NOMO-1 treated with dmso at 0.1 percent for 144 hours (cell line): ENCODE results near the gene PRMT7.

Experiments
- DNase-seq: peaks from one replicate; lab custom pipeline; 2025; ENCODE audit not compliant: unreplicated experiment; lab: John Stamatoyannopoulos, UW

Gene PRMT7

DNA sequence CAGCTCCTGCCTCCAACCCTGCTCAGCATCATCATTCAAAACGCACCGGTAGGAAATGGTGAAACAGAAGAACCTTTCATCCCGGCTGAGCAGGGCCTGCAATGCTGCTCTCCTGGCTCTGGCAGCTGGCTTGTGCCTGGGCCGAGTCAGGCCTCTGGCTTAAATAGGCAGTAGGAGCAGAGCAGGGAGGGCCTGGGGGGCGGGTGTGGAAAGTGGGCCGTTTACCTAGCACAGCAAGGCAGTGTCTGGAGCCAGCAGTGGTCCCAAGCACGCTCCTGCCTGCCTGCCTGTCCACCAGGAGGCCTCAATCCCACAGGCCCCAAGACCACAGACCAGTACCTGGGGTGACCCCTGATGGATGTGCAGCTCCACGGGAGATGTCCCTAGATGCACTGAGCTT, 78.2 kb downstream of the PRMT7 start:
- DNase-seq = no peak

GRCh38 chr16:68389750-68390371, 79.0 kb downstream of the PRMT7 start:
- DNase-seq = no peak

DNA sequence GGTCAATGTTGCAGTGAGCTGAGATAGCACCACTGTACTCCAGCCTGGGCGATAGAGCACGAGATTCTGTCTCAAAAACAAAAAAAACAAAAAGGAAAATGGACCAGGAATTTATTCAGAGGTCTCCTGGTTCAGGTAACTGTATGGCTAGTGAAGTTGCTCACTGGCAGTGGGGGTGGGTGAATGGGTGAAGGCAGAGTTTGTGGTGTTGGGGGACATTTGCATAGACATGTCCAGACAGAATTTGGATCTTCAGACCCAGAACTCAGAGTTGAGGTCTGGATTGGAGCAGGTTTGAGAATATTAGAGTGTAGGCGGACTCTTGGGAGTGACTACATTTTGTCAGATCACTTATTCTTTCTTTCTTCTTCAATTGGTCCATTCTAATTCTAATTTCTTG, 82.5 kb downstream of the PRMT7 start:
- DNase-seq = no peak

DNA sequence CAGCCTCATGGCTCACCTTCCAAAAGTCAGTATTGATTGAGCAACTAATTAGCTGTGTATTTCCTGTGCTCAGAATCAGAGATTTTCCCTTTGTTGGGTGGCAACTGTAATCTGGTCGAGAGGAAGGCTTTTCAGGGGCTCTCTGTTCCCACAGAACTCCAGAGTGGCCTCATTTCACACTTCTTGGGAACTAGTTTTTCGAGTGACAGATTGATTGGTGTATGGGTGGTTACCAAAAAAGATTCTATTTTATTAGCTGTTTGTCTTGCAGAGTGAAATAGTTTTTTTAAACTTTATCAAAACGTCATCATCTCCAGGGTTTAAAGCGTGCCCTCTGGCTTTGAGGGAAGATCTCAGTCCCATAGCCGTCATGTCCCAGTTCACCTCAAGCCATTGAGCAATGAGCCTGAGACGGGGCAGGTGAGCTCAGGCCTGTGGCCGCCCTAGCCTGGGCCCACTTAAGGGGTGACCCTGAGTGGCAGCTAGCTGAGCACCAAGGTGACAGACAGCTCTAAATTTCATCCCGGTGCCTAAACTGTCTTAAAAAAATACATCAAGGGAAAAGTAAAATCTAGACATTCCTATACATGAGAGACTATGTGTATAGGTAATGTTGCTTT, 84.5 kb downstream of the PRMT7 start:
- no peak for DNase-seq

DNA sequence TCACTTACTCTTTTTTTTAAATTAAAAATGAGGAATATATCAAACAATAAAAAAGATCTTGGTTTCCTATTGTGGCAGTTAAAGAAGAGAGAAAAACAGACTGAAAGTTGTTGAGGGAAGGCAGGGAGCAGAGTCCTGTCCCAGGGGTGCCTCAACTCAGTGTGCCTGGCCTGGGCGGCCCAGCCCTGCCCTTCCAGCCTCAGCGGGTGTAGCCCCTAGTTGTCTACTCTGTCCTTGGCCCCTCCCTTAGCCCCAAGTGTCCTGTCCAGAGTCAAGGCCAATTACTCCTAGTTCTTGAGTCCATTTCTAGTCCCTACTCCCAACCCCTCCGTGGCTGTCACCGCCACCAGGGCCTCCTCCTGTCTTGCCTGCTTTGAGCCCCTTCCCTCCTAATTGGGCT, 85.0 kb downstream of the PRMT7 start:
- no peak for DNase-seq

DNA sequence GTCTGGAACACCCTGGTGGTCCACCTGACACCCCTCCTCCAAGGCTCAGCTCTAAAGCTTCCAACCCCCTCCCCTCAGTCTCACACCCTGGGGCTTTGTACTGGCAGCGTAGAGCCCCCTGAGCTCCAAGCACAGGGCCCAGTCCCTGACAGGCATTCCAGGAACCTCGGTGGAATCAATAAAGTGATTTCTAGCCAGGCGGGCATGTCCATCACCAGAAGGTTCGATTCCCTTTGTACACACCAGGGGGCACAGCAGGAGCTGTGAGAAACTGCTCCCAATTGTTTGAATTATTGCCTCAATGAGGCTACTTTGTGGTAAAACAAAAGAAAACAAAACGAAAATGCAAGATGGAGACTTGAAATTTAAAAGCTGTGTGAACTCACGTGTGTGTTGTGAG, 85.7 kb downstream of the PRMT7 start:
- no peak for DNase-seq

- DNase-seq = no peak
Observed at GRCh38 chr16:68397710-68398201, 86.9 kb downstream of the PRMT7 start.

- DNase-seq = no peak
Observed at GRCh38 chr16:68399456-68399855, 88.6 kb downstream of the PRMT7 start.

DNA sequence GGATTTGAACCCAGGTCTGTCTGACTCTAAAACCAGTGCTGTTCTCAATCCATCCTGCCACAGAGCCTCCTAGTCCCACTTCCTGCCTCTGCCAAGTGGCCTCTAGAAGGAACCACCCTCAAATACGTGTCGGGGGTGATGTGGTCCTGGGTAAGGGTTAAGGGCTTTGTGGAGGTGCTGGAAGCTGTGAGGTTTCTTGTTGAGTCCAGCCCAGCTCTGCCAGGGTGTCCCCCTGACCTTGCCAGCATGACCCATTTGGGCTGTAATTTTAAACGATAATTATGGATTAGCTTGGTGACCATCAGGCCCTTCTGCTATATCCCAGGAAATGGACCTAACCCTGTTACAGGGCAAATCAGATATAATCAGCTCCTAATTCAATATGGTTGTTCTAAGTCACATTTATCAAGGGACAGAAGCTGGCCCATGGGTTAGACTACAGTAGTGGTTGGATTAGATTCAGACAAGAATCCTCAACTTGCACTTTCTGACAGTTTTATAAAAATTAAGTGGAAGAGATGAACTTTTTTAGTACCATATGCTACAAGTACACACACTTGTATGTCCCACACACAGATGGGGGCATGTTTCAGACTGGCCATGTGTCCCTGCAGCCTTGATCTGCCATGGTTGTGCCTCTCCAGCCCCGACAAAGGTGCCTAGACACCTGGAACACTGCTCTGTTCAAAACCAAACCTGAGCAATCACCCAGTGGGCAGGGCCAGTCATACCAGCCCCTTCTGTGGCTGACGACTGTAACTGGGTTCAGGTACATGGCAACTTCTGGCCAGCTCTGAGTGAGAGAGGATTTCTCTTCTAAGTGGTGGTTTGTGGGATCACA, 89.5 kb downstream of the PRMT7 start:
- DNase-seq = no peak

GRCh38 chr16:68400924-68401460, 90.2 kb downstream of the PRMT7 start:
- DNase-seq = no peak

GRCh38 chr16:68401871-68402747, 91.3 kb downstream of the PRMT7 start:
- DNase-seq = peak; percentile 32

DNA sequence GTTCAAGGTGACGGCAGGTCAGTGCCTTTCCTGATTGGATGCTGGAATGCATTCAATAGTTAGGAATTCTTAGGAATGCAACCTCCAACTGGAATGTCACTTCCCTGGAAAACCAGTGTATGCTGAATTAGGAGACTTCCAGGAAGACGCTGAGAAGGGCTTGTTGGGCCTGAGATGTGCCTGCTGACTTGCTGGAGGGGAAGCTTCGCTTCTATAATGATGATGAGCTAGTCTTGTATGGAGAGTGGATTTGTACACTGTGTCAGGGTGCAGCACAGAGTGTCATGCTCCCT, 91.9 kb downstream of the PRMT7 start:
- DNase-seq = no peak

GRCh38 chr16:68403177-68403576, 92.4 kb downstream of the PRMT7 start:
- DNase-seq = no peak

- no peak for DNase-seq
Observed at GRCh38 chr16:68403704-68404103, 92.9 kb downstream of the PRMT7 start.

- no peak for DNase-seq
Observed at GRCh38 chr16:68404736-68405345, 94.0 kb downstream of the PRMT7 start.

GRCh38 chr16:68406458-68407152, 95.8 kb downstream of the PRMT7 start:
- no peak for DNase-seq
